Psoas muscle (tissue), 8 donors: ENCODE measurements around the gene CPSF6. TPM values are rescaled to one million over a fixed set of nuclear protein-coding genes. Genes with fewer than 3 reads are reported as not detected.
"Not testable (repeated sequence)": the region's sequence is repeated elsewhere in the genome, so short reads cannot be mapped to it uniquely, and the experiment has no call there.

Source experiments
- ATAC-seq, 4 donors: fragments of 200-7000 bp; cut with Tn5 transposase; one replicate each; pipeline ENCODE4 v1.9.1; 2020; ENCODE audit warnings: moderate library complexity in 3 of 4, mild to moderate bottlenecking in 2 of 4
- DNase-seq, 2 donors: peaks; one replicate each; pipeline ENCODE4 v3.0.0-alpha.2; 2020
- H3K27ac ChIP-seq: fragments of 200-600 bp; one replicate; pipeline ENCODE4 v1.8.0; 2022
- H3K27me3 ChIP-seq, 3 donors: fragments of 200-600 bp in 1 of 3; one replicate each; pipeline versions ENCODE4 v1.6.1 to v1.8.0; 2013 to 2022; ENCODE audit warnings: low read length in 2 of 3, mild to moderate bottlenecking in 2 of 3, moderate library complexity in 1 of 3; ENCODE audit not compliant: insufficient read depth in 3 of 3
- H3K36me3 ChIP-seq, 2 donors: fragments of 200-600 bp in 1 of 2; one replicate each; pipeline versions ENCODE4 v1.6.1 to v1.8.0; 2013 to 2022; ENCODE audit warnings: low read depth in 1 of 2, mild to moderate bottlenecking in 1 of 2, moderate library complexity in 1 of 2; ENCODE audit not compliant: insufficient read depth in 1 of 2
- H3K4me1 ChIP-seq: fragments of 200-600 bp; one replicate; pipeline ENCODE4 v1.8.0; 2022
- H3K4me3 ChIP-seq: fragments of 200-600 bp; one replicate; pipeline ENCODE4 v1.8.0; 2022; ENCODE audit warnings: mild to moderate bottlenecking
- H3K9me3 ChIP-seq: fragments of 200-600 bp; one replicate; pipeline ENCODE4 v1.8.0; 2022
- CTCF ChIP-seq: fragments of 200-600 bp; IDR thresholded peaks from one replicate; pipeline ENCODE4 v1.8.0; 2022; ENCODE audit warnings: antibody characterized with exemption
- WGBS, 3 donors: extraction: QIAGEN DNeasy Blood & Tissue Kit; methylation state at CpG; one replicate each; pipeline versions ENCODE4 v1.1.6 to v1.1.7; 2013; 5-methylcytosine and 5-hydroxymethylcytosine counted together
- intact Hi-C, 2 donors: fragments of 100-400 bp; cut with DNase I; formaldehyde crosslinking; loops; one replicate each; pipeline versions ENCODE4 v1.11.0 to v1.14.2; 2022
- polyA plus RNA-seq, 3 donors: library from polyadenylated mRNA; stranded (reverse); fragments of 200-250 nt; gene quantifications; one replicate each; pipeline ENCODE4 v1.2.3, GENCODE V29; 2013
- total RNA-seq, 4 donors: library from RNA; stranded (reverse); fragmentation: NEBNext Ultra II Directional in 2 of 4; extraction: Animal tissue kit (Norgen Biotek cat#: 25700) in 2 of 4; gene quantifications; one replicate each; pipeline versions ENCODE4 v1.2.1 to v1.2.4, GENCODE V29; 2021 to 2023
- donor health status: healthy with polysubstance abuse.
- donor health status: DM: no; HTN: no; CAD: no; lungs with moderate emphysema.
- donor health status: Bipolar disorder and iron deficiency.
- donor health status: healthy.
- donor health status: DM: yes; HTN: yes; CAD: no.
- donor health status: DM: no; HTN: no; CAD: no.
- donor health status: DM: no; HTN: no; CAD: no.
- donor health status: DM: yes; HTN: yes; CAD: no.

Gene CPSF6
- total and polyA plus RNA-seq, 7 donors: 13.0 to 36.6 (median 23.6) TPM

DNA sequence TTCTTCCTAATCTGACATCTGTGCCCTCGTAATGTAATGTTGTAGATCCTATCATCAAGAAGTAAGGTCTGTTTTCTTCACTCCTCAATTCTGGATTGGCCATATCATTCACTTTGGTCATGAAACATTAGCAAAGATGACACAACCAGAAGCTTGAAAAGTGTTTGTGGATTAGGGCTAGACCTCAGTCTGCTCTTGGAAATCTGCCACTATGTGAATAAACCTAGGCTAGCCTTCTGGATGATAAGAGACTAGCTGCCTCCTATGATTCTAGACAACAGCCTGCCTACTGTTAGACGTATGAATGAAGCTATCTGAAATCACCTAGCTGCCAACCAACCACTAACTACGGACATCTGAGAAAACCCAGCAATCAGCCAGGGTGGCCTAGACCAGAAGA, 70.1 kb downstream of the CPSF6 start:
- H3K27ac ChIP-seq: no peak overlapping the region
- H3K27me3 ChIP-seq: peaks cover 0 to 3% (median 0%) of the 10 kb centered on the region in 3 donors
- DNase-seq (no peak), ATAC-seq (no peak)
- no peak overlapping the region for H3K4me3 ChIP-seq
- H3K9me3 ChIP-seq: peaks cover 10% of the 10 kb centered on the region
- TF ChIP-seq CTCF: no peak
- no peaks in the 10 kb centered on the region for H3K36me3 ChIP-seq
- H3K4me1 ChIP-seq: no peaks in the 10 kb centered on the region
- 72 to 83% (median 74%) methylated on average over 3 of the region's 3 CpGs for WGBS, 3 donors
- intact Hi-C loops: no loop called here

- H3K4me3 ChIP-seq: no peak overlapping the region
- intact Hi-C loops: no loop called here
- TF ChIP-seq CTCF: no peak
- H3K27me3 ChIP-seq: peaks cover 0 to 3% (median 0%) of the 10 kb centered on the region in 3 donors
- no peak overlapping the region for H3K27ac ChIP-seq
- H3K4me1 ChIP-seq: no peaks in the 10 kb centered on the region
- peaks cover 4% of the 10 kb centered on the region for H3K9me3 ChIP-seq
- ATAC-seq (no peak), DNase-seq (no peak)
- WGBS, 3 donors: 94 to 97% (median 96%) methylated on average over 3 of the region's 3 CpGs
- H3K36me3 ChIP-seq: no peaks in the 10 kb centered on the region
These were observed 73.8 kb downstream of the CPSF6 start for GRCh38 chr12:69313209-69313608.

DNA sequence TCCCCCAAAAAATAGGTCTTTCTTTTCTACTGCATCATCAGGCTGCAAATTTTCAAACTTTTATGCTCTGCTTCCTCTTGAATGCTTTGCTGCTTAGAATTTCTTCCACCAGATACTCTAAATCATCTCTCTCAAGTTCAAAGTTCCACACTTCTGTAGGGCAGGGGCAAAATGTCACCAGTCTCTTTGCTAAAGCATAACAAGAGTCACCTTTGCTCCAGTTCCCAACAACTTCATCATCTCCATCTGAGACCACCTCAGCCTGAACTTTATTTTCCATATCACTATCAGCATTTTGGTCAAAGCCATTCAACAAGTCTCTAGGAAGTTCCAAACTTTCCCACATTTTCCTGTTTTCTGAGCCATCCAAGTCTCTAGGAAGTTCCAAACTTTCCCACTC, 77.4 kb downstream of the CPSF6 start:
- H3K4me3 ChIP-seq, H3K27me3 ChIP-seq, H3K4me1 ChIP-seq, H3K9me3 ChIP-seq, H3K27ac ChIP-seq, ATAC-seq, DNase-seq, intact Hi-C loops, H3K36me3 ChIP-seq: not testable (repeated sequence)

- DNase-seq, ATAC-seq, H3K4me1 ChIP-seq, H3K36me3 ChIP-seq, H3K27me3 ChIP-seq, H3K4me3 ChIP-seq, intact Hi-C loops, H3K27ac ChIP-seq, H3K9me3 ChIP-seq: not testable (repeated sequence)
- 71 to 77% (median 76%) methylated on average over 2 of the region's 2 CpGs for WGBS, 3 donors
These were observed 77.9 kb downstream of the CPSF6 start for GRCh38 chr12:69317233-69317632.

GRCh38 chr12:69318225-69318624, 78.9 kb downstream of the CPSF6 start:
- no peak for TF ChIP-seq CTCF
- intact Hi-C loops: no loop called here
- Histone ChIP-seq H3K36me3 (no peaks in the 10 kb centered on the region), H3K27ac (no peak overlapping the region), H3K27me3 (no peaks in the 10 kb centered on the region), H3K4me1 (no peaks in the 10 kb centered on the region), H3K9me3 (peaks cover 10% of the 10 kb centered on the region), H3K4me3 (no peak overlapping the region)
- WGBS, 3 donors: 89 to 93% (median 91%) methylated on average over 2 of the region's 2 CpGs
- DNase-seq (no peak), ATAC-seq (no peak)

DNA sequence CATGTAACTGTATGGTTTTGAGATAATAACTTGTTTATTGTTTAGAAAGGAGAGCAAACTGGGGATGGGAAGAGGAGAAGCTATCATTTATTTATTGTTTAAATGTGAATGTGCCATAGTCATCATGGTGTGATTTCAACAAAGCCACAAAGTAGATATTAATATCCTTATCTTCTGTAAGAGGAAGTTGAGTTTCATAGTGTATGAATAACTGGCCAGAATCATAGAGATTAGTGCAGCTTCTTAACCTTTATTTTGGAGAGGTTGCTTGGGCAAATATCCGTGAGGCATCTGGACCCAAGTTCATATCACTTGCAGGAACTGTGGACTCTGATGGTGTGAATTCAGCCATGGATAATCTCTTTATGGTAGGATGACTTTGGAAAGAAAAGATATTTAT, 82.0 kb downstream of the CPSF6 start:
- no peak overlapping the region for H3K27ac ChIP-seq
- peaks cover 10% of the 10 kb centered on the region for H3K9me3 ChIP-seq
- no peak overlapping the region for H3K4me3 ChIP-seq
- no peak for TF ChIP-seq CTCF
- intact Hi-C loops: no loop called here
- no peak for ATAC-seq
- H3K4me1 ChIP-seq: no peaks in the 10 kb centered on the region
- 68 to 77% (median 69%) methylated on average over 1 of the region's 1 CpG for WGBS, 3 donors
- H3K27me3 ChIP-seq: no peaks in the 10 kb centered on the region
- H3K36me3 ChIP-seq: no peaks in the 10 kb centered on the region
- DNase-seq: no peak
